HUES6 (cell line): ENCODE measurements around the gene ERAP2.
"Not testable (repeated sequence)": the region's sequence is repeated elsewhere in the genome, so short reads cannot be mapped to it uniquely, and the experiment has no call there.

ENCODE experiments used
- H3K27ac ChIP-seq: 2 replicates; pipeline ENCODE4 v1.7.0; 2013; ENCODE audit warnings: low read depth, mild to moderate bottlenecking, low read length, inconsistent platforms
- H3K27me3 ChIP-seq: 2 replicates; pipeline ENCODE4 v1.6.1; 2013; ENCODE audit warnings: low read length; ENCODE audit not compliant: control insufficient read depth, insufficient read depth
- H3K36me3 ChIP-seq: 2 replicates; pipeline ENCODE4 v1.6.1; 2013; ENCODE audit warnings: low read length; ENCODE audit not compliant: control insufficient read depth, insufficient read depth
- H3K4me1 ChIP-seq: 2 replicates; pipeline ENCODE4 v1.6.1; 2013; ENCODE audit warnings: low read length; ENCODE audit not compliant: control insufficient read depth, insufficient read depth
- H3K4me3 ChIP-seq: 2 replicates; pipeline ENCODE4 v1.5.1; 2013; ENCODE audit warnings: low read depth, low read length
- H3K9ac ChIP-seq: one replicate; pipeline ENCODE4 v1.6.1; 2013; ENCODE audit warnings: mild to moderate bottlenecking, low read length
- H3K9me3 ChIP-seq: 2 replicates; pipeline ENCODE4 v1.6.1; 2013; ENCODE audit warnings: low read depth, low read length; ENCODE audit not compliant: control insufficient read depth, insufficient read depth

ERAP2 gene, protein sequence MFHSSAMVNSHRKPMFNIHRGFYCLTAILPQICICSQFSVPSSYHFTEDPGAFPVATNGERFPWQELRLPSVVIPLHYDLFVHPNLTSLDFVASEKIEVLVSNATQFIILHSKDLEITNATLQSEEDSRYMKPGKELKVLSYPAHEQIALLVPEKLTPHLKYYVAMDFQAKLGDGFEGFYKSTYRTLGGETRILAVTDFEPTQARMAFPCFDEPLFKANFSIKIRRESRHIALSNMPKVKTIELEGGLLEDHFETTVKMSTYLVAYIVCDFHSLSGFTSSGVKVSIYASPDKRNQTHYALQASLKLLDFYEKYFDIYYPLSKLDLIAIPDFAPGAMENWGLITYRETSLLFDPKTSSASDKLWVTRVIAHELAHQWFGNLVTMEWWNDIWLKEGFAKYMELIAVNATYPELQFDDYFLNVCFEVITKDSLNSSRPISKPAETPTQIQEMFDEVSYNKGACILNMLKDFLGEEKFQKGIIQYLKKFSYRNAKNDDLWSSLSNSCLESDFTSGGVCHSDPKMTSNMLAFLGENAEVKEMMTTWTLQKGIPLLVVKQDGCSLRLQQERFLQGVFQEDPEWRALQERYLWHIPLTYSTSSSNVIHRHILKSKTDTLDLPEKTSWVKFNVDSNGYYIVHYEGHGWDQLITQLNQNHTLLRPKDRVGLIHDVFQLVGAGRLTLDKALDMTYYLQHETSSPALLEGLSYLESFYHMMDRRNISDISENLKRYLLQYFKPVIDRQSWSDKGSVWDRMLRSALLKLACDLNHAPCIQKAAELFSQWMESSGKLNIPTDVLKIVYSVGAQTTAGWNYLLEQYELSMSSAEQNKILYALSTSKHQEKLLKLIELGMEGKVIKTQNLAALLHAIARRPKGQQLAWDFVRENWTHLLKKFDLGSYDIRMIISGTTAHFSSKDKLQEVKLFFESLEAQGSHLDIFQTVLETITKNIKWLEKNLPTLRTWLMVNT

DNA sequence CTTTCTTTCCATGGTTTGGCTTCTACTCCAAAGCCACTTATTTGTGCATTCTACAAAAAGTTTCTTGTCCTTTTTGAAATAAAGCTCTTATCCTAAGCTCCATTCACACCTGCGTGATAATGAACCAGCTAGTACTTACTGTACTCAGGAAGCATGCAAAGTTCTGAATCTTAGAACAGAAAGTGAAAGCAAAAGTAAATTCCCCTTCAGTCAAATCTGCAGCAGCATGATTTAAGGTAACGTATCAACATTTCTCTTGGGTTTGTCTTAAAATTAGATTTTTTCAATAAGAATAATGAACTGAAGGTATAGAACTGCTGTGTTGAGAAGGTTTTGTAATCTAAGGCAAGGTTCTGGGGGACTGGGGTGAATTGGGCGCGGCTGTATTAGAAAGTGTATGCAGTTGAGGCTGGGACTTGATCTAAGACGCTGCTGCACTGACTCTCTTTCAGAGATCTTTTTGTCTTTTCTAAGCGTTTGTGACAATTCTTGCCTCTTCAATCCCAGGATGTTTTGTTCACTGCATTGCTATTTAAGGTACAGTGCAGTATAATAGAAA, at the start of gene ERAP2:
Gene ERAP2 (plus strand): TSS at position 209 of the 559 bp plus-strand sequence. CDS start 3,186 bp downstream, outside the sequence.
- H3K4me3 ChIP-seq: peak within 1 kb of the TSS; percentile 14; the same call in 1 of the 2 replicates
- no peaks in the 10 kb centered on the region for H3K9me3 ChIP-seq
- no peak within 1 kb of the TSS for H3K9ac ChIP-seq
- no peaks in the 10 kb centered on the region for H3K27me3 ChIP-seq
- peaks cover 15% of the 10 kb centered on the region; the same call in 1 of the 2 replicates for H3K4me1 ChIP-seq
- H3K36me3 ChIP-seq: no peaks in the 10 kb centered on the region
- H3K27ac ChIP-seq: no peak within 1 kb of the TSS

DNA sequence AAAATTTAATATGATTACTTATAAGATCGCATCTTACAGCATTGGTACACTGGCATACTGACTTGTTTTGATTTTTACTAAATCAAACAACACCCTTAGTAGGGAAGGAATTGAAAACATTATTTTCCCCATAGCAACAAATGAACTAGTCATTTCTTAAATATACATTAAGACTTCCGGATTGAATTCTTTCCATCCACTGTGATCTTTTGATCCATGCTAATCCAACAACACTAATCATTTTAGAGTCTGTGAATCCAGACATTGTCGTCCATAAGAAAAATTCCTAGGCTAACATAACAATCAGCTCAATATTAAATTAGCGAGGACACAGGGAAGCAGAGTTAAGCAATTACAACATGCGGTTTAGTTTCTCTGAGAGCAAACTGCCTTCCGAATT, 47.0 kb upstream of the ERAP2 start:
- Histone ChIP-seq H3K4me3 (no peak overlapping the region), H3K36me3 (no peaks in the 10 kb centered on the region), H3K4me1 (no peaks in the 10 kb centered on the region), H3K27me3 (no peaks in the 10 kb centered on the region), H3K9ac (no peak overlapping the region), H3K27ac (no peak overlapping the region), H3K9me3 (no peaks in the 10 kb centered on the region)

DNA sequence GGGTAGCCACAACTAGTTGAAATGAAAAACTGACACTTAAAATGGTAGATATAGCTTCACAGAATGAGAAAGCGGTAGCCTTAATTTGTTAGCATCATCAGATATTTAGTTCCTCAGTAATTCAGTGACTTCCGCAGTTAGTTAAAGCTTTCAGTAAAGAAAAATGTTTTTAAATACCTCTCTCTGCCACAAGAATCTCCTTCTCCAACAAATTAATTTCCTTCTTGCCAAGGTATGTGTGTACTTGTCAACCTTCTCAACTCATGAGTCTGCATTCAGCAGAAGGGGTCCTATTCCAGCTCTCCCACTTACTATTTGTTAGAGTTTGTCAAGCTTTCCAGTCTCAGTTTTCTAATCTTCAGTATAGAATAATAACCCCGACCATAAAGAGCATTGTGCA, 42.3 kb upstream of the ERAP2 start:
- H3K4me1 ChIP-seq: no peaks in the 10 kb centered on the region
- no peak overlapping the region for H3K27ac ChIP-seq
- H3K9me3 ChIP-seq: no peaks in the 10 kb centered on the region
- no peak overlapping the region for H3K9ac ChIP-seq
- H3K36me3 ChIP-seq: no peaks in the 10 kb centered on the region
- no peaks in the 10 kb centered on the region for H3K27me3 ChIP-seq
- H3K4me3 ChIP-seq: no peak overlapping the region

DNA sequence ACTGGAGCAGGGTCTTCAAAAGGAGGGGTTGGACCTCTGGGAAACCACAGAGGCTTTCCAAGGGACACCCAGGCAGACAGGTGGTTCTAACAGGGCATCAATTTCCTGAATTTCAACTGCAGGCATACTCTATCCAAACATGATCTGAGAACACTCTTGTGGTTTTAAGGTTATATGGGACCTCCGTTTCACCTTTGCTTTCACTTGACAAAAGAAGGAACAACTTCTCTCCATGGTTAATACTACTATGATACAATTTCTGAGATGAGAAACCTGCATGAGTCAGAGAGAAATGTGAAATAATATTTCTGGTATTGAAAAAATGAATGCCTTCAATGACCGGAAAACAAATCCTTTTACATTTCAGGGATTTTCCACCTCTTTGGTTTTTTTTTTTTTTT, 40.5 kb upstream of the ERAP2 start:
- Histone ChIP-seq H3K4me1 (no peaks in the 10 kb centered on the region), H3K9ac (no peak overlapping the region), H3K9me3 (no peaks in the 10 kb centered on the region), H3K27ac (no peak overlapping the region), H3K36me3 (no peaks in the 10 kb centered on the region), H3K4me3 (no peak overlapping the region), H3K27me3 (no peaks in the 10 kb centered on the region)

DNA sequence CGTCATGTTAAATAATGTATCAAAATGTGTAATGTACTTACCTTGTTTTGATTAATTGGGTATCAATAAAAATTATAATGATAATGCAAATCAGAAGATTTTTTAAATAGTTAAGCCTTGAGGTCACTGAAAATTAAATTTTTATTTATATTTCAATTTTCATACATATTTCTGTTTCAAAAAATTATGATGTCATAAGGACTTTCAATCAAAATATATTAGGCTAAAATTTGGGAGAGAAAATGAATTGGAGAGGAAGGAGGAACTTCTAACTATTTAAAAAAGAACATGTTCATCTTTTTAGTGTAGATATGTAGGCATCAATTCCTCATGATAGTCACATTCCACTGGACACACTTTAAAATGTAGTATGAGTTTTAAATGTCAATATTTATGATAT, 39.5 kb upstream of the ERAP2 start:
- Histone ChIP-seq H3K36me3 (no peaks in the 10 kb centered on the region), H3K9ac (no peak overlapping the region), H3K27me3 (no peaks in the 10 kb centered on the region), H3K4me3 (no peak overlapping the region), H3K27ac (no peak overlapping the region), H3K4me1 (no peaks in the 10 kb centered on the region), H3K9me3 (no peaks in the 10 kb centered on the region)

DNA sequence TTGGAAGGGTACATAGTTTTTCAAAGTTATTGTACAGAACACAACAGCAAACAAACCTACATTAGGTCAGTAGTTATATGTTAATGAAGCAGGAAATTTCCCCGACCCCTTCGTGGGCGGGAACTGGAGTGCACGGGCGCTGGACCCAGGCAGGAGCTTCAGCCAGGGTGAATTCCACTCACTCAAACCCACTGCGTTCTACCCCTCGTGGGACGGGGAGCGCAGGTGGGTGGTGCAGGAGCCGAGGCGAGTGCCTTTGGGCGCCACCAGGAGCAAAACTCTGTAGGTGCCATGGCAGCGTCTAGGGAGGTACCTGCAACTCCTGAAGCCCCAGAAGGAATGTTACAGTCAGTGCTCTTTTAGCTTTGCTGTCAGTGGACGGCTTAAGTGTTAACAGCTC, 39.0 kb upstream of the ERAP2 start:
- Histone ChIP-seq H3K9me3 (no peaks in the 10 kb centered on the region), H3K27ac (no peak overlapping the region), H3K9ac (no peak overlapping the region), H3K4me3 (no peak overlapping the region), H3K27me3 (no peaks in the 10 kb centered on the region), H3K36me3 (no peaks in the 10 kb centered on the region), H3K4me1 (no peaks in the 10 kb centered on the region)

DNA sequence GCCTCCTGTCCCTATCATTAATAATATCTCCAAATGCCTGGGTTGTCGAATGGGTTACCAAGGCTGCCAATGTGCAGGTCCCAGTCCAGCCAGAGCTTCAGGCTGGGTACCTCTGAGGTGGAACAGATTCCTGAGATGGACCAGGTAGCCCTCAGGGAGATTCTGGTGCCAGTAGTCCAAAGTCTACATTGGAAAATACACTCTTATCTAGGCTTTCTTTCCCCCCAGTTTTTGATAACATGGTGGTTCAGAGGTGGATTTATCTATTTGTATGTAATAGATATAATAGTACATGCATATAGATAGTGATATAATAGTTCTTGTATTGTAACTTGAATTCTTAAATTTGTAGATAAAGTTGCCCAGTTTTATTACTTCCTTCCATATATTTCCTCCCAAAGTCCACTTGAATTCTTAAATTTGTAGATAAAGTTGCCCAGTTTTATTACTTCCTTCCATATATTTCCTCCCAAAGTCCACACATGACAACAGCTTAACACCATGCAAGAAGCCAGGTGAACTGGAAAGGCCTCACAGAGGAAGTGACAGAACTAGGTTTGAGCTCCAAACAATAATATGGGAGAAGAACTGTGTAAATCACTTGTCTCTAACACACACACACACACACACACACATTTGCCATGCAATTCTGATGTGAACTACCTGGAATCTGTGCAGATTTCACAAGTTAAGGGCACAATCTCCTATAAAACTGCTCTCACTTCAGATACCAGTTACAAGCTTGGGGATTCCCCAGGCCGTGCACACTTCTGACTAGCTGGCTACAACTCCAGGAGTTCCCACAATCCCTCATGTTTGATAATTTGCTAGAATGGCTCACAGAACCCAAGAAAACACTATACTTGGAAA, 37.9 kb upstream of the ERAP2 start:
- Histone ChIP-seq H3K36me3 (no peaks in the 10 kb centered on the region), H3K9ac (no peak overlapping the region), H3K4me3 (no peak overlapping the region), H3K9me3 (no peaks in the 10 kb centered on the region), H3K27me3 (no peaks in the 10 kb centered on the region), H3K4me1 (no peaks in the 10 kb centered on the region), H3K27ac (no peak overlapping the region)

DNA sequence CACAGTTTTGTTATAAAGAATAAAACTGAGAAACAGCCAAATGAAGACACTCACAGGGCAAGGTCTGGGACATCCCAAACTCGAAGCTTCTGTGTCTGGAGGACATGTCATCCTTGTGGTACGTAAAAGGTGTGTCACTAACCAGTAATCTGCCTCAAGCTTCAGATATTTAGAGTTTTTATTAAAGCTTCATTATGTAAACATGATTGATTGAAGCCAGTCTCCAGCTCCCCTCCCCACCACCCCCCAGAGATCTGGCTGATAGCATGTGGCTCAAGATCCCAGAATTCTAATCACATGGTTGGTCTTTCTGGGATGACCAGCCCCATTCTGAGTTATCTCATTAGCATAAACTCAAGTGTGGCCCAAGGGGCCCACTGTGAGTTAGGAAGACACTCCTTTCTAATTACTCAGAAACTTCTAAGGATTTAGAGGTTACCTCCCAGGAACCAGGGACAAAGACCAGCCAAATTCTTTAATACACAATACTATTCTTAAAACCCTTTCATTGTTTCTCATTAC, 37.2 kb upstream of the ERAP2 start:
- Histone ChIP-seq H3K4me1 (no peaks in the 10 kb centered on the region), H3K27ac (no peak overlapping the region), H3K4me3 (no peak overlapping the region), H3K9me3 (no peaks in the 10 kb centered on the region), H3K36me3 (no peaks in the 10 kb centered on the region), H3K9ac (no peak overlapping the region), H3K27me3 (no peaks in the 10 kb centered on the region)

DNA sequence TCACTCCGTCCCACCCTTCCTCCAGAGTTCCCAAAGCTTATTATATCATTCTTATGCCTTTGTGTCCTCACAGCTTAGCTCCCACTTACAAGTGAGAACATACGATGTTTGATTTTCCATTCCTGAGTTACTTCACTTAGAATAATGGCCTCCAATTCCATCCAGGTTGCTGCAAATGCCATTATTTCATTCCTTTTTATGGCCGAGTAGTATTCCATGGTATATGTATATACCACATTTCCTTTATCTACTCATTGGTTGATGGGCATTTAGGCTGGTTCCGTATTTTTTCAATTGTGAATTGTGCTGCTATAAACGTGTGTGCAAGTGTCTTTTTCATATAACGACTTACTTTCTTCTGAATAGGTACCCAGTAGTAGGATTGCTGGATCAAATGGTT, 34.4 kb upstream of the ERAP2 start:
- not testable (repeated sequence) for H3K27ac ChIP-seq, H3K4me1 ChIP-seq, H3K36me3 ChIP-seq, H3K27me3 ChIP-seq, H3K4me3 ChIP-seq, H3K9me3 ChIP-seq, H3K9ac ChIP-seq

DNA sequence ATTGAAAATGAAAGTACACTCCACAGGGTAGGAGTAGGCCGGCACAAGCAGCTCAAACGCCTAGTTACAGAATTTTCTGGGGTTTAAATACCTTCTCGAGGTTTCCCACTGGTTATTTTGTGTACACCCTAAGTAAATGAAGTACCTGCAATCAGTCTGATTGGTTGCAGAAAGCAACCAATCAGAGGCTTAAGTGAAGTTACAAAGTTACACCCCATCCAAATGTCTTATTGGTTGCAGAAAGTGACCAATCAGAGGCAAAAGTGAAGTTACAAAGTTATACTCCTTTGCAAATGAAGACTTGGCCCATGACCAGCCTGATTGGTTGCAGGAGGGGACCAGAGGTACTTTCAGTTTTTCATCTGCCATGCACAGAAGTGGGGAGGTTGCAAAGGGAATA, 33.2 kb upstream of the ERAP2 start:
- H3K4me3 ChIP-seq: no peak overlapping the region
- H3K36me3 ChIP-seq: no peaks in the 10 kb centered on the region
- no peak overlapping the region for H3K27ac ChIP-seq
- no peaks in the 10 kb centered on the region for H3K9me3 ChIP-seq
- H3K4me1 ChIP-seq: peaks cover 5% of the 10 kb centered on the region; the same call in 1 of the 2 replicates
- no peak overlapping the region for H3K9ac ChIP-seq
- no peaks in the 10 kb centered on the region for H3K27me3 ChIP-seq
